AG09309 (cell line): ENCODE data around the gene COPS6.

Experiments
- DNase-seq: peaks from one replicate; pipeline ENCODE4 v3.0.0-alpha.2; 2010; ENCODE audit warnings: low read depth
- H3K4me3 ChIP-seq: 2 replicates; pipeline ENCODE4 v1.5.1; 2011; ENCODE audit warnings: mild to moderate bottlenecking, low read depth, low read length, moderate library complexity; ENCODE audit not compliant: control insufficient read depth
- CTCF ChIP-seq: IDR thresholded peaks from 2 replicates; pipeline ENCODE4 v1.5.1; 2011; ENCODE audit warnings: mild to moderate bottlenecking, low read depth, low read length, inconsistent platforms; ENCODE audit not compliant: insufficient read depth, control insufficient read depth; ENCODE audit errors: missing control alignments

COPS6 gene

DNA sequence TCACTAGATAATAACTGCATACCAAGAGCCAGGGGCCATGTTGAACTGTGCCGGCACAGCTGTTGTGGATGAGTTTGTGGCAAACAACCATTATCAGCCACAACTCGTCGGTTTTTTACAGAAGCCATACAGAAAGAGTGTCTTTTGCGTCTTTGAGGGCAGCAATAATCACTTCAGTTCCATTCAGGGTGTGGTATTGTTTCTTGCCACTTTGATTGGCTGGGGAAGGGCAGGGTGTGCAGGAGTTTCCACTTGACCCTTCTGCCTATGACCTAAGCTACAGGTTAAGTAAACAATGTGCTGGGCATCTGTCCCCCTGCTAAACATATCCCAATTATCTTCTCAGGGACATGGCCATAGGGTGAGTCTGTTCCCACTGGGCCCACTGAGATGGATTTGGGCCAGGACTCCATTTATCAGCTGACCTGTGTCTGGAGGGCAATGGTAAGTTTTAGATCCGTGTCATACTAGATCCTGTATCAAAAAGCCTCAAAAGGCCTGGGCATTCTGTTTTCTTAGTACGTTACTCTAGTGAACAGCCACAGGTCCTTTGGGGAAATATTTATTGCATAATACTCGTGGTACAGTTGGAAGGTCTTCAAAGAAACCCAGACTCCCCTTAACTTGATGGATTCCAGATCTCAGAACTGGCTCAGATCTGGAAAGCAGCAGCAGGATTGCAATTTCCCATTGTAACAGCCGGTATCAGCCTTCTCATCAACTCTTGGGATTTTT is 23.1 kb upstream of the COPS6 start:
- DNase-seq, result no peak
- H3K4me3 ChIP-seq, result no peak overlapping the region
- TF ChIP-seq CTCF, result no peak

DNA sequence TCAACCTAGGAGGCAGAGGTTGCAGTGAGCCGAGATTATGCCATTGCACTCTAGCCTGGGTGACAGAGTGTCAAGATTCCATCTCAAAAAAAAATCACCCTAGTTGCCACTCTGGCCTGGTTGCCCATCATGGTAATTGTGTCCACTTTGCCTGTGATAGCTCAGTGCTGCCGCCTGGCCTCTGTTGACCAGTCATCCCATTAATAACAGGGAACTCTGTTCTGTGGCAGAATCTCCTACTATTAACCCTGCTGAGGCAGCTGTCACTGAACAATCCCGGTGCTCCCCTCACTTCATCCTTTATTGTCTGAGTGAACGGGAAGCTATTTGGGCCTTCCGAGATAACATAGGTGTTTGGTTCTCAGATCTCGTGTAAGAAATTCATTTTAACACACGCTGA is 21.8 kb upstream of the COPS6 start:
- no peak for DNase-seq
- no peak for TF ChIP-seq CTCF
- H3K4me3 ChIP-seq, result no peak overlapping the region

- TF ChIP-seq CTCF, result no peak
- DNase-seq, result no peak
- H3K4me3 ChIP-seq, result no peak overlapping the region
Measured at GRCh38 chr7:100069991-100070390, 18.8 kb upstream of the COPS6 start.

DNA sequence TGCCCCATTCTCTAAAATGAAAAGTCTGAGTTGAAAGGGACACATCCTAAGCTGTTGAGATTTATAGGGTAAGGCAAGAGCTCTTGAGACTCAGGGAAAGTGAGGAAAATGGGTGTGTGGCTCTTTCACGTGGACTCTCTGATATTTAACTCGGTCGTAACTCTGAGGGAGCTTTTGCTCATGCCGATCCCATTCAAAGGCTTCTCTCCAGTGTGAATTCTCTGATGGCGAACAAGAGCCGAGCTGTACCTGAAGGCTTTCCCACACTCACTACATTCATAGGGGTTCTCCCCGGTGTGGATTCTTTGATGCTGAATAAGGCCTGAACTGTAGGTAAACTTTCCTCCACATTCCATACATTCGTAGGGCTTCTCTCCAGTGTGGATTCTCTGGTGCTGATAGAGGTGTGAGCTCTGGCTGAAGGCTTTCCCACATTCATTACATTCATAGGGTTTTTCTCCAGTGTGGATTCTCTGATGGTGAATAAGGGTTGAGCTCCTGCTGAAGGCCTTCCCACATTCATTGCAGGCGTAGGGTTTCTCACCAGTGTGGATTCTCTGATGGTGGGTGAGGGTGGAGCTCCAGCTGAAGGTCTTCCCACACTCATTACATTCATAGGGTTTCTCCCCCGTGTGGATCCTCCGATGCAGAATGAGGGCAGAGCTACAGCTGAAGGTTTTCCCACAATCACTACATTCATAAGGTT is 17.6 kb upstream of the COPS6 start:
- DNase-seq, result no peak
- no peak for TF ChIP-seq CTCF

GRCh38 chr7:100072462-100072861 is 16.3 kb upstream of the COPS6 start:
- no peak for TF ChIP-seq CTCF
- H3K4me3 ChIP-seq, result no peak overlapping the region
- no peak for DNase-seq

More for the DNA sequence above, 17.6 kb upstream of the COPS6 start:
- H3K4me3 ChIP-seq, result no peak overlapping the region

- no peak overlapping the region for H3K4me3 ChIP-seq
- no peak for DNase-seq
- TF ChIP-seq CTCF, result no peak
Measured at GRCh38 chr7:100074841-100075240, 13.9 kb upstream of the COPS6 start.
